GM12878 (cell line): ENCODE measurements around the gene ZSWIM7.

Source experiments
- CHD2 ChIP-seq: IDR thresholded peaks from 2 replicates; pipeline ENCODE4 v1.6.1; 2011; ENCODE audit warnings: low read depth, low read length, improper control_type of control experiment, borderline replicate concordance
- CREB1 ChIP-seq: IDR thresholded peaks from 2 replicates; pipeline ENCODE4 v1.6.1; 2012; ENCODE audit warnings: low read depth, mild to moderate bottlenecking, inconsistent platforms
- EED ChIP-seq: sonication (generic); IDR thresholded peaks from 2 replicates; pipeline ENCODE4 v1.6.1; 2016; ENCODE audit warnings: antibody characterized with exemption, low read depth
- EP300 ChIP-seq, 2 experiments: fragments of 150-350 bp in 1 of 2; IDR thresholded peaks; 2 replicates each; pipeline ENCODE4 v1.6.1; 2011 to 2012; ENCODE audit warnings: low read depth in 2 of 2, low read length in 2 of 2, borderline replicate concordance in 1 of 2, improper control_type of control experiment in 1 of 2, inconsistent platforms in 1 of 2; ENCODE audit not compliant: control insufficient read depth in 1 of 2
- FOS ChIP-seq: IDR thresholded peaks from 3 replicates; pipeline ENCODE4 v1.6.1; 2011; ENCODE audit warnings: borderline replicate concordance; ENCODE audit not compliant: insufficient read length; ENCODE audit errors: extremely low read depth
- FOXM1 ChIP-seq: IDR thresholded peaks from 2 replicates; pipeline ENCODE4 v1.6.1; 2012; ENCODE audit warnings: low read depth, mild to moderate bottlenecking, inconsistent platforms, low read length, moderate library complexity
- NBN ChIP-seq: fragments of 450-650 bp; IDR thresholded peaks from 2 replicates; pipeline ENCODE4 v1.6.1; 2016
- RAD21 ChIP-seq: IDR thresholded peaks from 2 replicates; pipeline ENCODE4 v1.6.1; 2011; ENCODE audit warnings: mild to moderate bottlenecking, low read depth, low read length, moderate library complexity; ENCODE audit not compliant: insufficient read depth
- RAD51 ChIP-seq: fragments of 450-650 bp; IDR thresholded peaks from 2 replicates; pipeline ENCODE4 v1.6.1; 2016; ENCODE audit warnings: moderate library complexity, mild to moderate bottlenecking, inconsistent platforms
- RBBP5 ChIP-seq: fragments of 200-600 bp; sonication (generic); conservative IDR thresholded peaks from 2 replicates; pipeline ENCODE4 v1.6.1; 2016
- TF ChIP-seq, protein P1 (sequence below), 3 experiments: IDR thresholded peaks in 2 of 3; conservative IDR thresholded peaks in 1 of 3; 2 replicates each; pipeline ENCODE4 v1.5.1; 2011; ENCODE audit warnings: low read depth in 3 of 3, low read length in 3 of 3, mild to moderate bottlenecking in 3 of 3, control low read depth in 2 of 3, moderate library complexity in 2 of 3, inconsistent platforms in 1 of 3, mixed read lengths in 1 of 3; ENCODE audit not compliant: control insufficient read depth in 2 of 3, insufficient read depth in 1 of 3; ENCODE audit errors: extremely low read depth in 1 of 3

DNA sequence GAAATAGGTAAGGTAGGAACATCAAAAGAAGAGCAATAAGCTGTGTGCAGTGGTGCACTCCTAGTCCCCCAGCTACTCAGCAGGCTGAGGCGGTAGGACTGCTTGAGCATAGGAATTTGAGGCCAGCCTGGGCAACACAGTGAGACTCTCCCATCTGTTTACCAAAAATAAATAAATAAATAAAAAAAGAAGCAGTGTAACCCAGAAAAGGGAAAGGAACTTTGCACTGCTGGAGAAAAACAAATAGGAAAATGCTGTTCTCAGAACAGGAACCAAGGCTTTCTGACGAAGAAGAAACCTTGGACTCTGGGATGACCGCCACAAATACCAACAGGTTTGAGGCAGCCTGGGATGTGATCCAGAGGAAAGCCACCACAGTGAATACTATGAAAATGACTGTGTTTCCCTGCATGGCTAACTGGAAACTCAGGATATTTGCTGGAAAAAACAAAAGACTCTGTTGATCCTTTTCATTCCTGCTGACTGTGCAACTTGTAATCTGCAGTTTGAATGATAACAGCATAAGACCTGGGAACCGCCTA, 41.3 kb upstream of the ZSWIM7 start:
- TF ChIP-seq CHD2 (no peak), NBN (no peak), FOXM1 (no peak), RBBP5 (no peak), EED (no peak), RAD51 (no peak), EP300 (IDR thresholded peaks at IDR 0.05; ENCODE audit: borderline replicate concordance in 1 of 2, control insufficient read depth in 1 of 2, low read depth in 2 of 2, low read length in 2 of 2) (no peak), RAD21 (no peak), CREB1 (no peak), FOS (no peak)
- TF ChIP-seq, protein P1, sequence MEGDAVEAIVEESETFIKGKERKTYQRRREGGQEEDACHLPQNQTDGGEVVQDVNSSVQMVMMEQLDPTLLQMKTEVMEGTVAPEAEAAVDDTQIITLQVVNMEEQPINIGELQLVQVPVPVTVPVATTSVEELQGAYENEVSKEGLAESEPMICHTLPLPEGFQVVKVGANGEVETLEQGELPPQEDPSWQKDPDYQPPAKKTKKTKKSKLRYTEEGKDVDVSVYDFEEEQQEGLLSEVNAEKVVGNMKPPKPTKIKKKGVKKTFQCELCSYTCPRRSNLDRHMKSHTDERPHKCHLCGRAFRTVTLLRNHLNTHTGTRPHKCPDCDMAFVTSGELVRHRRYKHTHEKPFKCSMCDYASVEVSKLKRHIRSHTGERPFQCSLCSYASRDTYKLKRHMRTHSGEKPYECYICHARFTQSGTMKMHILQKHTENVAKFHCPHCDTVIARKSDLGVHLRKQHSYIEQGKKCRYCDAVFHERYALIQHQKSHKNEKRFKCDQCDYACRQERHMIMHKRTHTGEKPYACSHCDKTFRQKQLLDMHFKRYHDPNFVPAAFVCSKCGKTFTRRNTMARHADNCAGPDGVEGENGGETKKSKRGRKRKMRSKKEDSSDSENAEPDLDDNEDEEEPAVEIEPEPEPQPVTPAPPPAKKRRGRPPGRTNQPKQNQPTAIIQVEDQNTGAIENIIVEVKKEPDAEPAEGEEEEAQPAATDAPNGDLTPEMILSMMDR (IDR thresholded peaks at IDR 0.05 in 2 of 3, conservative IDR thresholded peaks at IDR 0.05 in 1 of 3; ENCODE audit: control insufficient read depth in 2 of 3, extremely low read depth in 1 of 3, insufficient read depth in 1 of 3, low read depth in 3 of 3, low read length in 3 of 3), result no peak
